GM23338 (cell line): ENCODE data around the gene OR6B3. TPM values are rescaled to one million over a fixed set of nuclear protein-coding genes. Genes with fewer than 3 reads are reported as not detected.

ENCODE experiments used
- ATAC-seq: fragments of 200-7000 bp; cut with Tn5 transposase; 3 replicates; pipeline ENCODE4 v1.9.1; 2020
- DNase-seq: peaks from one replicate; pipeline ENCODE4 v3.0.0-alpha.2; 2015; ENCODE audit warnings: low spot score
- H2AFZ ChIP-seq: fragments of 200-600 bp; sonication (generic); 2 replicates; pipeline ENCODE4 v1.8.0; 2016; ENCODE audit warnings: antibody characterized with exemption, mild to moderate bottlenecking, moderate library complexity
- H3F3A ChIP-seq: fragments of 200-600 bp; sonication (generic); replicated peaks from 2 replicates; pipeline ENCODE4 v1.8.0; 2017; ENCODE audit warnings: antibody characterized with exemption, mixed run types, low read depth
- H3K27ac ChIP-seq: fragments of 200-600 bp; sonication (generic); 2 replicates; pipeline ENCODE4 v1.6.1; 2016; ENCODE audit warnings: low read depth
- H3K27me3 ChIP-seq: fragments of 200-600 bp; sonication (generic); 2 replicates; pipeline ENCODE4 v1.8.0; 2016; ENCODE audit warnings: mild to moderate bottlenecking, mixed run types, moderate library complexity; ENCODE audit not compliant: insufficient read depth
- H3K36me3 ChIP-seq: fragments of 200-600 bp; sonication (generic); 2 replicates; pipeline ENCODE4 v1.8.0; 2016; ENCODE audit warnings: mild to moderate bottlenecking; ENCODE audit not compliant: insufficient read depth
- H3K4me1 ChIP-seq: fragments of 200-600 bp; sonication (generic); 2 replicates; pipeline ENCODE4 v1.8.0; 2016; ENCODE audit warnings: mild to moderate bottlenecking, moderate library complexity; ENCODE audit not compliant: insufficient read depth
- H3K4me2 ChIP-seq: fragments of 200-600 bp; sonication (generic); 2 replicates; pipeline ENCODE4 v1.7.1; 2017; ENCODE audit warnings: mixed run types
- H3K4me3 ChIP-seq: fragments of 200-600 bp; sonication (generic); 2 replicates; pipeline ENCODE4 v1.6.1; 2016; ENCODE audit warnings: mixed run types
- H3K79me2 ChIP-seq: fragments of 200-600 bp; sonication (generic); replicated peaks from 2 replicates; pipeline ENCODE4 v1.8.0; 2017; ENCODE audit warnings: mild to moderate bottlenecking; ENCODE audit not compliant: insufficient read depth
- H3K9me2 ChIP-seq: fragments of 200-600 bp; sonication (generic); 2 replicates; pipeline ENCODE4 v1.8.0; 2017; ENCODE audit not compliant: insufficient read depth
- H4K20me1 ChIP-seq: fragments of 200-600 bp; sonication (generic); replicated peaks from 2 replicates; pipeline ENCODE4 v1.8.0; 2017; ENCODE audit warnings: mild to moderate bottlenecking; ENCODE audit not compliant: insufficient read depth
- H3K27ac Mint-ChIP-seq: 2 replicates; pipeline ENCODE4 v1.8.0; 2020; ENCODE audit warnings: inconsistent platforms, mild to moderate bottlenecking, moderate library complexity, mixed read lengths
- H3K27me3 Mint-ChIP-seq: 3 replicates; pipeline ENCODE4 v1.8.0; 2022; ENCODE audit warnings: low read depth, mild to moderate bottlenecking, moderate library complexity, mixed read lengths, inconsistent platforms; ENCODE audit not compliant: insufficient read depth, poor library complexity
- H3K36me3 Mint-ChIP-seq: 3 replicates; pipeline ENCODE4 v1.8.0; 2021; ENCODE audit warnings: low read depth, mild to moderate bottlenecking, inconsistent platforms, moderate library complexity, mixed read lengths
- H3K4me1 Mint-ChIP-seq: 3 replicates; pipeline ENCODE4 v1.8.0; 2020; ENCODE audit warnings: mild to moderate bottlenecking, inconsistent platforms, mixed read lengths
- H3K4me3 Mint-ChIP-seq: 3 replicates; pipeline ENCODE4 v1.8.0; 2021; ENCODE audit warnings: moderate library complexity, mild to moderate bottlenecking, inconsistent platforms, mixed read lengths
- H3K9me3 Mint-ChIP-seq: 3 replicates; pipeline ENCODE4 v1.8.0; 2020; ENCODE audit warnings: moderate library complexity, mild to moderate bottlenecking, inconsistent platforms, mixed read lengths
- CREB1 ChIP-seq: fragments of 250-450 bp; sonication (Bioruptor Pico); IDR thresholded peaks from 2 replicates; pipeline ENCODE4 v1.5.0; 2020; ENCODE audit warnings: low read depth, mild to moderate bottlenecking, moderate library complexity
- CTCF ChIP-seq, 2 experiments: fragments of 200-600 bp in 1 of 2; sonication (generic) in 1 of 2; conservative IDR thresholded peaks; 2 replicates each; pipeline versions ENCODE4 v1.5.1 to v1.6.1; 2016 to 2017; ENCODE audit warnings: antibody characterized with exemption in 2 of 2, low read depth in 2 of 2, mild to moderate bottlenecking in 2 of 2, moderate library complexity in 1 of 2
- ETS1 ChIP-seq: IDR thresholded peaks from 2 replicates; pipeline ENCODE4 v1.6.1; 2016; ENCODE audit warnings: antibody characterized with exemption
- EZH2 ChIP-seq: fragments of 200-600 bp; sonication (generic); IDR thresholded peaks from one replicate; pipeline ENCODE4 v1.8.0; 2017; ENCODE audit warnings: antibody characterized with exemption, mild to moderate bottlenecking, low read depth; ENCODE audit not compliant: unreplicated experiment
- EZH2phosphoT487 ChIP-seq: fragments of 200-600 bp; sonication (generic); IDR thresholded peaks from one replicate; pipeline ENCODE4 v1.8.1; 2018; ENCODE audit warnings: antibody characterized with exemption; ENCODE audit not compliant: unreplicated experiment
- JUNB ChIP-seq: IDR thresholded peaks from one replicate; pipeline ENCODE4 v1.6.1; 2016; ENCODE audit warnings: antibody characterized with exemption; ENCODE audit not compliant: unreplicated experiment
- NANOG ChIP-seq: IDR thresholded peaks from 2 replicates; pipeline ENCODE4 v1.6.1; 2016; ENCODE audit warnings: antibody characterized with exemption, borderline replicate concordance
- POLR2AphosphoS5 ChIP-seq: IDR thresholded peaks from 2 replicates; pipeline ENCODE4 v1.6.1; 2016; ENCODE audit warnings: antibody characterized with exemption, low read depth
- REST ChIP-seq: IDR thresholded peaks from one replicate; pipeline ENCODE4 v1.6.1; 2018; ENCODE audit warnings: antibody characterized with exemption; ENCODE audit not compliant: unreplicated experiment
- STAT1 ChIP-seq: IDR thresholded peaks from one replicate; pipeline ENCODE4 v1.6.1; 2016; ENCODE audit warnings: antibody characterized with exemption; ENCODE audit not compliant: unreplicated experiment
- ZNF114 ChIP-seq: fragments of 250-450 bp; sonication (Bioruptor Pico); IDR thresholded peaks from 2 replicates; pipeline ENCODE4 v1.5.0; 2020; ENCODE audit warnings: mild to moderate bottlenecking, moderate library complexity
- ZNF331 ChIP-seq: fragments of 250-450 bp; sonication (Bioruptor Pico); IDR thresholded peaks from 2 replicates; pipeline ENCODE4 v1.5.0; 2020; ENCODE audit warnings: low read depth, mild to moderate bottlenecking, moderate library complexity
- ZNF462 ChIP-seq: fragments of 250-450 bp; sonication (Bioruptor Pico); IDR thresholded peaks from 2 replicates; pipeline ENCODE4 v1.5.0; 2020; ENCODE audit warnings: mild to moderate bottlenecking, moderate library complexity
- polyA plus RNA-seq: library from polyadenylated mRNA; unstranded; fragments of >200 nt; fragmentation: Nextera tagmentation; extraction: Ambion mirVana; gene quantifications from 2 replicates; pipeline ENCODE4 v1.2.1, GENCODE V29; 2016
- total RNA-seq: library from RNA; depleted of rRNA; stranded (reverse); fragments of >200 nt; shearing (Covaris generic); gene quantifications from 2 replicates; pipeline ENCODE4 v1.2.3, GENCODE V29; 2014

Gene OR6B3
- total and polyA plus RNA-seq, 2 experiments from 2014 or later, result not detected

DNA sequence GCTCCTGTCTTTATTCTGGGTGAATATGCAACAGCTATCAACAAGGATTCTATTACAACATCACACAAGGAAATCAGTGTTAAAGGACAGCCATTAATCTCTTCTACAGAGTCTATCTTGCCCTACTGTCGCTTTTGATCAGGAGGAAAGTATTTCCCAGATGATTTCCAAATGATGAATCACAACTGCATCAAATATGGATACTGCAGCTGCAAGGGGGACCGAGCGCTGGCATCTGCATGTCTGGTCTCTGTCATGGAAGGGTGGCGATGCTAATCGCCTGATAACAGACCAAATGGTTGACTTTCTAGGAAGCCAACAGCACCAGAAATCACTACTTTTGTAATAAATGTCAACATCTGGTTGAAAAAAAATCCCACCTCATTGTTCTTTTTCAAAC is 21.2 kb upstream of the OR6B3 start:
- H3K4me1 Mint-ChIP-seq, result no peaks in the 10 kb centered on the region
- no peak for ATAC-seq
- H3K4me3 Mint-ChIP-seq, result no peak overlapping the region

More for the DNA sequence above, 21.2 kb upstream of the OR6B3 start:
- TF ChIP-seq ZNF331 (CRISPR knock-in tag), result no peak
- TF ChIP-seq ZNF462 (CRISPR knock-in tag), result no peak
- TF ChIP-seq STAT1, result no peak
- no peak for TF ChIP-seq ETS1
- TF ChIP-seq CTCF (conservative IDR thresholded peaks at IDR 0.05; ENCODE audit: low read depth in 2 of 2), result no peak
- TF ChIP-seq POLR2AphosphoS5, result no peak
- TF ChIP-seq EZH2, result no peak
- no peak for TF ChIP-seq EZH2phosphoT487
- no peak for TF ChIP-seq ZNF114
- no peak for TF ChIP-seq NANOG
- no peak for TF ChIP-seq CREB1
- no peak for TF ChIP-seq JUNB
- no peak for TF ChIP-seq REST
- no peak overlapping the region for H3K4me3 ChIP-seq
- no peak overlapping the region for H3K4me2 ChIP-seq
- H3K27me3 Mint-ChIP-seq, result no peaks in the 10 kb centered on the region
- no peaks in the 10 kb centered on the region for H3K4me1 ChIP-seq
- no peaks in the 10 kb centered on the region for H3K79me2 ChIP-seq
- no peak overlapping the region for H3K27ac Mint-ChIP-seq
- H3K9me3 Mint-ChIP-seq, result peaks cover 46% of the 10 kb centered on the region
- H3K9me2 ChIP-seq, result peaks cover 14% of the 10 kb centered on the region; the same call in 1 of the 2 replicates
- 0 out of 2 replicates have a peak, but pooled peaks cover 4% of the 10 kb centered on the region for H3K36me3 ChIP-seq
- H3F3A ChIP-seq, result no peaks in the 10 kb centered on the region
- H2AFZ ChIP-seq, result no peak overlapping the region
- H3K36me3 Mint-ChIP-seq, result peaks cover 23% of the 10 kb centered on the region
- H4K20me1 ChIP-seq, result no peaks in the 10 kb centered on the region
- H3K27me3 ChIP-seq, result no peaks in the 10 kb centered on the region
- no peak overlapping the region for H3K27ac ChIP-seq
- no peak for DNase-seq
